HG03064 (cell line): ENCODE measurements around the gene FLAD1.
A peak's percentile ranks its signal among the peaks of the same experiment; 100 is the strongest.

ENCODE experiments used
- ATAC-seq: cut with Tn5 transposase; IDR thresholded peaks from one replicate; pipeline ENCODE4 v1.9.1; 2021; ENCODE audit warnings: low read depth; ENCODE audit not compliant: unreplicated experiment

Gene FLAD1

GRCh38 chr1:154951901-154952657 is 31.1 kb upstream of the FLAD1 start:
- no peak for ATAC-seq

- no peak for ATAC-seq
Measured at GRCh38 chr1:154952664-154953063, 30.5 kb upstream of the FLAD1 start.

- ATAC-seq, result no peak
Measured at GRCh38 chr1:154953611-154954038, 29.5 kb upstream of the FLAD1 start.

GRCh38 chr1:154954541-154954940 is 28.6 kb upstream of the FLAD1 start:
- no peak for ATAC-seq

GRCh38 chr1:154955039-154955717 is 28.0 kb upstream of the FLAD1 start:
- ATAC-seq, result peak; percentile 61

- ATAC-seq, result peak; percentile 52
Measured at GRCh38 chr1:154955718-154956543, 27.2 kb upstream of the FLAD1 start, which contains the start of gene PBXIP1. PBXIP1 (minus strand) TSS chr1:154956099; CDS start chr1:154953721, 2,378 bp downstream.

- no peak for ATAC-seq
Measured at GRCh38 chr1:154956544-154956941, 26.6 kb upstream of the FLAD1 start.

GRCh38 chr1:154957091-154957657 is 26.0 kb upstream of the FLAD1 start:
- ATAC-seq, result no peak

- no peak for ATAC-seq
Measured at GRCh38 chr1:154958036-154958435, 25.1 kb upstream of the FLAD1 start.

GRCh38 chr1:154958681-154959425 is 24.3 kb upstream of the FLAD1 start:
- no peak for ATAC-seq

GRCh38 chr1:154959426-154959780 is 23.7 kb upstream of the FLAD1 start:
- no peak for ATAC-seq

GRCh38 chr1:154960446-154961136 is 22.6 kb upstream of the FLAD1 start:
- ATAC-seq, result no peak

GRCh38 chr1:154961207-154962155 is 21.7 kb upstream of the FLAD1 start, which contains the start of gene PYGO2:
PYGO2 (minus strand) TSS chr1:154961782; CDS start chr1:154961576, 206 bp downstream.
- ATAC-seq, result peak; percentile 67

GRCh38 chr1:154962156-154962749 is 20.9 kb upstream of the FLAD1 start:
- peak; percentile 4 for ATAC-seq

- no peak for ATAC-seq
Measured at GRCh38 chr1:154962795-154963330, 20.3 kb upstream of the FLAD1 start.

- ATAC-seq, result no peak
Measured at GRCh38 chr1:154963643-154964042, 19.5 kb upstream of the FLAD1 start.

GRCh38 chr1:154964359-154964758 is 18.8 kb upstream of the FLAD1 start:
- no peak for ATAC-seq

- ATAC-seq, result no peak
Measured at GRCh38 chr1:154966111-154966510, 17.0 kb upstream of the FLAD1 start.
